SK-N-SH (cell line): ENCODE data around the gene ABCD2. TPM values are rescaled to one million over a fixed set of nuclear protein-coding genes. Genes with fewer than 3 reads are reported as not detected.

Experiments used
- CTCF ChIA-PET: fragments of 300-600, 350-600 bp; formaldehyde crosslinking; extraction: SDS; loops from one replicate; lab custom pipeline; 2021; lab: Yijun Ruan, JAX
- POLR2A ChIA-PET: fragments of 350-600 bp; sonication (Branson Sonifier 250); formaldehyde crosslinking; extraction: SDS; loops from one replicate; lab custom pipeline; 2020; ENCODE audit warnings: antibody characterized with exemption, inconsistent platforms; lab: Yijun Ruan, JAX
- DNase-seq: peaks from one replicate; pipeline ENCODE4 v3.0.0; 2012
- H2AFZ ChIP-seq: fragments of 200-600 bp; sonication (generic); 2 replicates; pipeline ENCODE4 v1.8.1; 2016; ENCODE audit warnings: antibody characterized with exemption, mild to moderate bottlenecking, low read depth
- H3F3A ChIP-seq: fragments of 200-600 bp; sonication (generic); replicated peaks from 2 replicates; pipeline ENCODE3; 2016; ENCODE audit warnings: antibody characterized with exemption, mild to moderate bottlenecking; ENCODE audit not compliant: insufficient read depth
- H3K27ac ChIP-seq, 2 experiments: fragments of 200-500 bp in 1 of 2; fragments of 200-600 bp in 1 of 2; sonication (Bioruptor generic) in 1 of 2; sonication (generic), shearing (Covaris generic) in 1 of 2; 2 replicates each; pipeline versions ENCODE4 v1.5.1 to v1.6.1; 2014 to 2016; ENCODE audit warnings: low read depth in 2 of 2, inconsistent platforms in 1 of 2, low read length in 1 of 2, mild to moderate bottlenecking in 1 of 2, mixed read lengths in 1 of 2
- H3K27me3 ChIP-seq: fragments of 200-600 bp; sonication (generic), shearing (Covaris generic); 2 replicates; pipeline ENCODE4 v1.6.1; 2016; ENCODE audit warnings: mixed run types; ENCODE audit not compliant: insufficient read depth
- H3K36me3 ChIP-seq, 2 experiments: fragments of 200-500 bp in 1 of 2; fragments of 200-600 bp in 1 of 2; sonication (Bioruptor generic) in 1 of 2; sonication (generic) in 1 of 2; replicated peaks in 1 of 2; 2 replicates each; pipeline versions ENCODE3 to v1.5.1; 2014 to 2016; ENCODE audit warnings: low read length in 1 of 2, mild to moderate bottlenecking in 1 of 2; ENCODE audit not compliant: insufficient read depth in 2 of 2, control insufficient read depth in 1 of 2
- H3K4me1 ChIP-seq, 2 experiments: fragments of 200-500 bp in 1 of 2; fragments of 200-600 bp in 1 of 2; sonication (Bioruptor generic) in 1 of 2; sonication (generic), shearing (Covaris generic) in 1 of 2; 2 replicates each; pipeline versions ENCODE4 v1.5.1 to v1.6.1; 2014 to 2016; ENCODE audit warnings: low read depth in 1 of 2, low read length in 1 of 2, mixed run types in 1 of 2; ENCODE audit not compliant: insufficient read depth in 2 of 2, control insufficient read depth in 1 of 2
- H3K4me2 ChIP-seq: fragments of 200-600 bp; sonication (generic), shearing (Covaris generic); 2 replicates; pipeline ENCODE4 v1.6.1; 2017; ENCODE audit warnings: mixed run types
- H3K4me3 ChIP-seq, 2 experiments: fragments of 200-500 bp in 1 of 2; fragments of 200-600 bp in 1 of 2; sonication (Bioruptor generic) in 1 of 2; sonication (generic), shearing (Covaris generic) in 1 of 2; 2 replicates each; pipeline versions ENCODE4 v1.5.1 to v1.8.1; 2014 to 2016; ENCODE audit warnings: low read depth in 2 of 2, inconsistent platforms in 1 of 2, low read length in 1 of 2, mild to moderate bottlenecking in 1 of 2, mixed read lengths in 1 of 2, moderate library complexity in 1 of 2
- H3K79me2 ChIP-seq: fragments of 200-600 bp; sonication (generic); 2 replicates; pipeline ENCODE4 v1.8.1; 2017; ENCODE audit warnings: mild to moderate bottlenecking; ENCODE audit not compliant: insufficient read depth
- H3K9ac ChIP-seq: fragments of 200-600 bp; sonication (generic); 2 replicates; pipeline ENCODE4 v1.6.1; 2017; ENCODE audit warnings: mixed run types
- H3K9me2 ChIP-seq: fragments of 200-600 bp; sonication (generic); 2 replicates; pipeline ENCODE4 v1.6.1; 2017; ENCODE audit warnings: mixed run types
- H3K9me3 ChIP-seq: fragments of 200-600 bp; sonication (generic); 2 replicates; pipeline ENCODE4 v1.6.1; 2017; ENCODE audit warnings: mixed run types, mild to moderate bottlenecking, moderate library complexity
- H4K20me1 ChIP-seq: fragments of 200-600 bp; sonication (generic); 2 replicates; pipeline ENCODE4 v1.6.1; 2017; ENCODE audit warnings: mild to moderate bottlenecking, mixed run types; ENCODE audit not compliant: insufficient read depth
- CHD2 ChIP-seq: fragments of 150-350 bp; IDR thresholded peaks from 2 replicates; pipeline ENCODE4 v1.6.1; 2018; ENCODE audit warnings: low read length; ENCODE audit not compliant: partially characterized antibody
- EP300 ChIP-seq, 2 experiments: IDR thresholded peaks; 2 replicates each; pipeline versions ENCODE4 v1.4.0 to v1.6.1; 2012; ENCODE audit warnings: borderline replicate concordance in 1 of 2, low read depth in 1 of 2, low read length in 1 of 2
- EZH2phosphoT487 ChIP-seq: fragments of 200-600 bp; sonication (generic); IDR thresholded peaks from 2 replicates; pipeline ENCODE4 v1.6.1; 2017; ENCODE audit warnings: low read depth, mixed run types, mild to moderate bottlenecking, antibody characterized with exemption, moderate library complexity, borderline replicate concordance
- FOSL2 ChIP-seq: IDR thresholded peaks from 2 replicates; pipeline ENCODE4 v1.4.0; 2012; ENCODE audit warnings: low read depth, mild to moderate bottlenecking, moderate library complexity, borderline replicate concordance
- FOXJ3 ChIP-seq: sonication (generic); formaldehyde crosslinking; IDR thresholded peaks from 2 replicates; pipeline ENCODE4 v1.5.1; 2020; ENCODE audit warnings: mild to moderate bottlenecking, missing genetic modification reagents
- FOXM1 ChIP-seq: IDR thresholded peaks from 2 replicates; pipeline ENCODE4 v1.4.0; 2012; ENCODE audit warnings: low read depth, mild to moderate bottlenecking
- GABPA ChIP-seq: IDR thresholded peaks from 2 replicates; pipeline ENCODE4 v1.4.0; 2012; ENCODE audit warnings: low read depth, mild to moderate bottlenecking
- GATA2 ChIP-seq: sonication (generic); formaldehyde crosslinking; IDR thresholded peaks from 2 replicates; pipeline ENCODE4 v1.5.0; 2020; ENCODE audit warnings: mild to moderate bottlenecking, missing genetic modification reagents
- JUND ChIP-seq: IDR thresholded peaks from 2 replicates; pipeline ENCODE4 v1.4.0; 2012
- MEF2A ChIP-seq: IDR thresholded peaks from 2 replicates; pipeline ENCODE4 v1.4.0; 2012; ENCODE audit warnings: low read depth, borderline replicate concordance
- MXI1 ChIP-seq: IDR thresholded peaks from 2 replicates; pipeline ENCODE4 v1.6.1; 2012; ENCODE audit warnings: mild to moderate bottlenecking, low read depth, low read length, improper control_type of control experiment
- NFIC ChIP-seq: IDR thresholded peaks from 2 replicates; pipeline ENCODE4 v1.4.0; 2012; ENCODE audit warnings: borderline replicate concordance
- POLR2AphosphoS5 ChIP-seq: IDR thresholded peaks from 2 replicates; pipeline ENCODE4 v1.6.1; 2012; ENCODE audit warnings: low read depth, low read length
- RCOR1 ChIP-seq: fragments of 150-350 bp; IDR thresholded peaks from 2 replicates; pipeline ENCODE4 v1.6.1; 2017; ENCODE audit warnings: antibody characterized with exemption, low read length
- RXRA ChIP-seq: IDR thresholded peaks from 2 replicates; pipeline ENCODE4 v1.4.0; 2012; ENCODE audit warnings: low read depth, mild to moderate bottlenecking, borderline replicate concordance
- SIN3A ChIP-seq: IDR thresholded peaks from 2 replicates; pipeline ENCODE4 v1.6.1; 2012; ENCODE audit warnings: low read depth, mild to moderate bottlenecking, low read length, moderate library complexity, borderline replicate concordance
- SMC3 ChIP-seq: IDR thresholded peaks from 2 replicates; pipeline ENCODE4 v1.6.1; 2012; ENCODE audit warnings: low read depth, low read length, improper control_type of control experiment
- YY1 ChIP-seq: IDR thresholded peaks from 2 replicates; pipeline ENCODE4 v1.4.0; 2012; ENCODE audit warnings: low read depth, mild to moderate bottlenecking
- WGBS: methylation state at CpG from one replicate; pipeline ENCODE4 v1.1.6; 2017; ENCODE audit warnings: low lambda C conversion rate; 5-methylcytosine and 5-hydroxymethylcytosine counted together
- polyA plus RNA-seq, 3 experiments: library from polyadenylated mRNA; depleted of rRNA; stranded (reverse); fragments of >200 nt; gene quantifications; 2 replicates each; pipeline ENCODE4 v1.2.3, GENCODE V29; 2012
- TF ChIP-seq, protein P1 (sequence below): fragments of 150-350 bp; IDR thresholded peaks from 2 replicates; pipeline ENCODE4 v1.6.1; 2016; ENCODE audit warnings: mild to moderate bottlenecking, low read depth, low read length
- TF ChIP-seq, protein P2 (sequence below): IDR thresholded peaks from 2 replicates; pipeline ENCODE4 v1.4.0; 2012; ENCODE audit warnings: low read depth, borderline replicate concordance
- TF ChIP-seq, protein P3 (sequence below): fragments of 150-350 bp; IDR thresholded peaks from 2 replicates; pipeline ENCODE4 v1.6.1; 2017; ENCODE audit warnings: antibody characterized with exemption, low read length, low read depth, borderline replicate concordance
- TF ChIP-seq, protein P4 (sequence below): IDR thresholded peaks from 2 replicates; pipeline ENCODE4 v1.4.0; 2012; ENCODE audit warnings: low read depth

Gene ABCD2
- polyA plus RNA-seq, 1 of the 3 experiments (the other 2 are of a cell fraction) = 0.02 TPM

- DNase-seq = no peak
- Histone ChIP-seq H4K20me1 (no peaks in the 10 kb centered on the region), H2AFZ (no peak overlapping the region), H3K27ac (no peak overlapping the region; a peak in 1 of 4 replicates), H3K9ac (no peak overlapping the region), H3F3A (no peaks in the 10 kb centered on the region), H3K9me3 (no peaks in the 10 kb centered on the region), H3K4me2 (no peak overlapping the region), H3K27me3 (no peaks in the 10 kb centered on the region), H3K79me2 (no peaks in the 10 kb centered on the region)
- CTCF ChIA-PET = interaction anchor here (0.7 to 1.7 kb wide), 2 partner anchors 36 to 294 kb away, joined by 3 to 6 read pairs; no protein-coding TSS in a partner anchor
- POLR2A ChIA-PET = no interaction called here
- 26% methylated on average over 2 of the region's 2 CpGs for whole genome bisulfite sequencing
- TF ChIP-seq JUND (no peak), NFIC (no peak), FOSL2 (no peak), SMC3 (no peak), MEF2A (no peak), GABPA (no peak), EP300 (IDR thresholded peaks at IDR 0.05; ENCODE audit: borderline replicate concordance in 1 of 2, low read depth in 1 of 2, low read length in 1 of 2) (no peak), FOXM1 (no peak), YY1 (no peak)
- TF ChIP-seq, protein P1, sequence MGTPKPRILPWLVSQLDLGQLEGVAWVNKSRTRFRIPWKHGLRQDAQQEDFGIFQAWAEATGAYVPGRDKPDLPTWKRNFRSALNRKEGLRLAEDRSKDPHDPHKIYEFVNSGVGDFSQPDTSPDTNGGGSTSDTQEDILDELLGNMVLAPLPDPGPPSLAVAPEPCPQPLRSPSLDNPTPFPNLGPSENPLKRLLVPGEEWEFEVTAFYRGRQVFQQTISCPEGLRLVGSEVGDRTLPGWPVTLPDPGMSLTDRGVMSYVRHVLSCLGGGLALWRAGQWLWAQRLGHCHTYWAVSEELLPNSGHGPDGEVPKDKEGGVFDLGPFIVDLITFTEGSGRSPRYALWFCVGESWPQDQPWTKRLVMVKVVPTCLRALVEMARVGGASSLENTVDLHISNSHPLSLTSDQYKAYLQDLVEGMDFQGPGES = no peak
- TF ChIP-seq, protein P2, sequence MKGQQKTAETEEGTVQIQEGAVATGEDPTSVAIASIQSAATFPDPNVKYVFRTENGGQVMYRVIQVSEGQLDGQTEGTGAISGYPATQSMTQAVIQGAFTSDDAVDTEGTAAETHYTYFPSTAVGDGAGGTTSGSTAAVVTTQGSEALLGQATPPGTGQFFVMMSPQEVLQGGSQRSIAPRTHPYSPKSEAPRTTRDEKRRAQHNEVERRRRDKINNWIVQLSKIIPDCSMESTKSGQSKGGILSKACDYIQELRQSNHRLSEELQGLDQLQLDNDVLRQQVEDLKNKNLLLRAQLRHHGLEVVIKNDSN = no peak
- TF ChIP-seq, protein P3, sequence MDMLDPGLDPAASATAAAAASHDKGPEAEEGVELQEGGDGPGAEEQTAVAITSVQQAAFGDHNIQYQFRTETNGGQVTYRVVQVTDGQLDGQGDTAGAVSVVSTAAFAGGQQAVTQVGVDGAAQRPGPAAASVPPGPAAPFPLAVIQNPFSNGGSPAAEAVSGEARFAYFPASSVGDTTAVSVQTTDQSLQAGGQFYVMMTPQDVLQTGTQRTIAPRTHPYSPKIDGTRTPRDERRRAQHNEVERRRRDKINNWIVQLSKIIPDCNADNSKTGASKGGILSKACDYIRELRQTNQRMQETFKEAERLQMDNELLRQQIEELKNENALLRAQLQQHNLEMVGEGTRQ = no peak
- TF ChIP-seq, all 33 proteins: peak for 0
- Histone ChIP-seq H3K36me3 (no peaks in the 10 kb centered on the region), H3K4me3 (no peak overlapping the region), H3K9me2 (no peaks in the 10 kb centered on the region), H3K4me1 (no peaks in the 10 kb centered on the region; a peak in 1 of 4 replicates)
Measured at GRCh38 chr12:39611818-39612217, 7.8 kb downstream of the ABCD2 start.

DNA sequence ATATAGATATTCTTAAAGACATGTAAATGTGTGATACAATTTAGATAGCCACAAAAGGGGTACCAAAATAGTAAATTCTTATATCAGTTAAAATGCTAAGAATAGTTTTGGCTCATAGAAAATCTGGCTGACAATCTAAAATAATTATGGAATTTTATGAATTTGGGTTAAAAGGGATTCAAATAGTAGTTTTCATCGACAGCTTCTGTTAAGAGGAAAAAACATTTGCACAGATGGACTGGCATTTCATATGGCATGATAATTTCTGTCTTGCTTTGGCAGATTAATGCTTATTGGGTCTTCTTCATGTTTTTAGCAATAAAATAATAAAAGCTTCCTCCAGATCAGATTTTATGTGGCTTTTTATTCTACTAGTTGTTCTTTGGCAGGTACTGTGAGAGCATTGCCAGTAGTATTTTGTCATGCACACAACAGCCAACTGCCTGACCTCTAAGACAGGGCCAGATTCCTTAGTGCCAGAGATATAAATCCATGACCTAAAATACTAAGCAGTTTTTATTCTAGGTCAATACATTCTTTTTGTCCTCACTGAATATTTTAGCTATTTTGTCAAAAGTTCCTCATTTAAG lies 9.1 kb downstream of the ABCD2 start:
- CTCF ChIA-PET = interaction anchor here (0.8 to 1.3 kb wide), 3 partner anchors 9 to 206 kb away, joined by 3 to 4 read pairs (median 3); partner anchors contain the start of gene ABCD2
- no peaks in the 10 kb centered on the region for H3K9me3 ChIP-seq
- no peak overlapping the region for H2AFZ ChIP-seq
- no peaks in the 10 kb centered on the region for H3K27me3 ChIP-seq
- H3K36me3 ChIP-seq = no peaks in the 10 kb centered on the region
- H3K4me2 ChIP-seq = no peak overlapping the region
- no peak overlapping the region for H3K27ac ChIP-seq
- H3F3A ChIP-seq = no peaks in the 10 kb centered on the region
- H3K4me1 ChIP-seq = no peaks in the 10 kb centered on the region; a peak in 1 of 4 replicates
- no peak overlapping the region for H3K9ac ChIP-seq
- 29% methylated on average over 1 of the region's 1 CpG for WGBS
- no peaks in the 10 kb centered on the region for H3K9me2 ChIP-seq
- DNase-seq = no peak
- no peak overlapping the region for H3K4me3 ChIP-seq
- no peaks in the 10 kb centered on the region for H3K79me2 ChIP-seq
- POLR2A ChIA-PET = no interaction called here
- no peaks in the 10 kb centered on the region for H4K20me1 ChIP-seq
- TF ChIP-seq SMC3 (no peak), FOXJ3 (CRISPR knock-in tag) (no peak), EZH2phosphoT487 (no peak), JUND (no peak), MEF2A (no peak), CHD2 (no peak), SIN3A (no peak), GATA2 (no peak), RCOR1 (no peak), GABPA (no peak), POLR2AphosphoS5 (no peak), RXRA (no peak), MXI1 (no peak), EP300 (IDR thresholded peaks at IDR 0.05; ENCODE audit: borderline replicate concordance in 1 of 2, low read depth in 1 of 2, low read length in 1 of 2) (no peak)
- TF ChIP-seq, protein P1 = no peak
- TF ChIP-seq, protein P4, sequence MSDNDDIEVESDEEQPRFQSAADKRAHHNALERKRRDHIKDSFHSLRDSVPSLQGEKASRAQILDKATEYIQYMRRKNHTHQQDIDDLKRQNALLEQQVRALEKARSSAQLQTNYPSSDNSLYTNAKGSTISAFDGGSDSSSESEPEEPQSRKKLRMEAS = no peak
